Muscle of arm (tissue), 12 donors: ENCODE data around the gene CTSL. TPM values are rescaled to one million over a fixed set of nuclear protein-coding genes. Genes with fewer than 3 reads are reported as not detected.
"Not testable (repeated sequence)": the region's sequence is repeated elsewhere in the genome, so short reads cannot be mapped to it uniquely, and the experiment has no call there.

Experiments used
- DNase-seq: peaks from one replicate; pipeline ENCODE4 v3.0.0-alpha.2; 2013
- polyA plus RNA-seq, 12 donors: library from polyadenylated mRNA; unstranded; fragments of 120-200 nt; gene quantifications; one replicate each; pipeline ENCODE4 v1.2.1, GENCODE V29; 2013; ENCODE audit not compliant: insufficient read length in 12 of 12

CTSL gene
- polyA plus RNA-seq, 12 donors: 35.6 to 76.1 (median 47.0) TPM; not detected in 1

GRCh38 chr9:87751423-87751822 is 25.5 kb downstream of the CTSL start:
- no peak for DNase-seq

DNA sequence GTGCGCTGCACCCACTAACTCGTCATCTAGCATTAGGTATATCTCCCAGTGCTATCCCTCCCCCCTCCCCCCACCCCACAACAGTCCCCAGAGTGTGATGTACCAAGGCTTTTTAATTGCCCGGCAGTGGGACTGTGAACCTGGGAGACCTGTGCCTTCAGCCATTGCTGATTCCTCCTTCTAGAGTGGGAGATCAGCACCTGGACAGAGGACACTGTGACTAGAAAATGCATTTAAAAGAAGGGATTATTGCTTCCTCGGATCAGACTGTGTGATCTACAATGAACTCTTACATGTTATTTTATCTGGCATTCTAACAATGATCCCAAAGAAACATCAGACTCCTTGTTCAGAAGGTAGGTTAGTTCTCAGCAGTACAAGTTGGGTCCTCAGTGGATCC is 25.9 kb downstream of the CTSL start:
- DNase-seq: no peak

- no peak for DNase-seq
These were observed 27.4 kb downstream of the CTSL start for GRCh38 chr9:87753313-87753712.

DNA sequence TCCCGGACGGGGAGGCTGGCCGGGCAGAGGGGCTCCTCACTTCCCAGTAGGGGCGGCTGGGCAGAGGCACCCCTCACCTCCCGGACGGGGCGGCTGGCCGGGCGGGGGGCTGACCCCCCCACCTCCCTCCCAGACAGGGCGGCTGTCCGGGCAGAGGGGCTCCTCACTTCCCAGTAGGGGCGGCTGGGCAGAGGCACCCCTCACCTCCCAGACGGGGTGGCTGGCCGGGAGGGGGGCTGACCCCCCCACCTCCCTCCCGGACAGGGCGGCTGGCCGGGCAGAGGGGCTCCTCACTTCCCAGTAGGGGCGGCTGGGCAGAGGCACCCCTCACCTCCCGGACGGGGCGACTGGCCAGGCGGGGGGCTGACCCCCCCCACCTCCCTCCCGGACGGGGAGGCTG is 32.4 kb downstream of the CTSL start:
- not testable (repeated sequence) for DNase-seq

GRCh38 chr9:87759980-87760379 is 34.1 kb downstream of the CTSL start:
- DNase-seq: not testable (repeated sequence)

- no peak for DNase-seq
These were observed 34.6 kb downstream of the CTSL start for GRCh38 chr9:87760529-87760928.

DNA sequence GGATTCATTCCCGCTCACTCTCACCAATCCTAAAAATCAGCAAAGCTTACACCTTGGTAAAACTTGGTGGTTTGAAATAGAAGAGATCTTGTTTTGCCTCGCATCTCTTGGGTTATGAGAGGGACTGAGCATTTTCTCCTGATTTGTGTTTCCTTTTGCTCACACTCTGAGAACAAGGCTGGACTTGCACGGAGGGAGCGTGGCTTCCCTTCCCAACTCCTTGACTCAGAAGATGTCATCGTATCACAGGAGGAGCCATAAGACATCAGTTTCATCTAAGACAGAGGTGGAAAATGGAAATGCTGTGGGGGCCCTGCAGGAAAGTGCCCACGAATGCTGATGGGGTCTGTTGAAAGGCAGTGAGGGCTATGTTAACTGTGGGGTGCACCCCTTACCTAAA is 37.4 kb downstream of the CTSL start:
- no peak for DNase-seq

DNA sequence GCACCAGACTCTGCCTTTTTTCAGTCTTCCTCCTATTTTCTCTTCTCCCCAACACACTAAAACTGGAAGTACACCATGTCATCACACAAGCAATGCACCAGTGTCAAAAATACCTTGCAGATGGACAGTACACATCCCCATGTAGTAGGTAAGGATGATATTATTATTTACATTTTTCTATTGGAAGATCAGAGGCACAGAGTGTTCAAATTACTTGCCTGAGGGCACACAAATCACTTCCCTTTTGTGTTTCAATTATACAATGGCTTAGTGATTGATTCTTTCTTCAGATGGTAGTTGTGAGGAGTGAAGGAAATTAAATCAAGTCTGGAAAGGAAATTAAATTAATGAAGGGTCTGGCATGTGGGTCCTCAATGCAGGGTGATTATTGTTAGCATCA is 39.6 kb downstream of the CTSL start:
- no peak for DNase-seq

DNA sequence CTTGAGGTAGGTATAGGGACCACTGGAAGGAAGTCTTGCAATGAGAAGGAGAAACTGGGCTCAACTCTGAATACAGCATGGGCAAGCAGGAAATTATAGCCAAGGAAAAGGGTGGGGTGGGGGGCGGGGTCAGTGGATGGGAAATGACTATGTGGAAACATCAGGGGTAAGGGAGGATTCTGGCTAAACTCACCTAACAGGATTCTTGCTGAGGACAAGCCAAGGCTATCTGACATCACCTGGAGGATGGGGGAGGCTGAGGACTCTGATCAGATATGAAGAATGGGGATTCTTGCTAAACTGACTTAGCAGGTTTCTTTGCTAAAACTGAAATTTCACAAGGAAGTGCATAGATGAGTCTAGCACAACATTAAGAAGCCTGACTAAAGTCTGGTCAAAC is 40.8 kb downstream of the CTSL start:
- no peak for DNase-seq

GRCh38 chr9:87770616-87771315 is 44.8 kb downstream of the CTSL start:
- no peak for DNase-seq

DNA sequence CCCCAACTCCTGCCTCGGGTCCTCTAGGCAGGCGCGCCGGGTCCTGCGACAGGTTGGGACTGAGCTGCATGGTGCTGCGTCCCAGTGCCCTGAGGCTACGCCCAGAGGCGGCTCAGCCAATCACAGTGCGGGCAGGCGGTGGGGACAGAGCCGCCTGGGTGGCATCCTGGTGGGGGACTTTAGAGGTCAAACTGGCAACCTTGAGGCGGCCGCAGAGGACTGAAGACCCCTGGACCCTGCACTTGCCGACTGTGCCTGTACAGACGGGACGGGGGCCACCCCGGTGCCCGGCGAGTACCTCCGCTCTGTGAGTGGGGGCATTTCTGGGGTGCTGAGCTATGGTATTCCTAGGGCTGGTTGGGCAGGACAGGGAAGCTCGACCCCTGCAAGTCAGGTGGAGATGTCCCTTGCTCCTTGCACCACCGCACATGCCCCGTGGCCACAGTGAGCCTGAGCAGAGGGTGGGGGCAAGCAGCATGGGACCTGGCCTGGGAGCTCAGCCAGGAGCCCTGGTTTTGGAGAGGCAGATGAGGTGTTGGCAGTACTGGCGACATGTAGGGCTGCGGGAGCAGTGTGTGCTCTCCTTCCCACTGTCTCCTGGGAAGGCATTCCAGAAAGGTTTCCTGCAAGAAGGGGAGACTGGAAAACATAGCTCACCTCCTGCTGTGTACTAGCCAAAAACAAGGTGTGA is 45.5 kb downstream of the CTSL start:
- DNase-seq: no peak

DNA sequence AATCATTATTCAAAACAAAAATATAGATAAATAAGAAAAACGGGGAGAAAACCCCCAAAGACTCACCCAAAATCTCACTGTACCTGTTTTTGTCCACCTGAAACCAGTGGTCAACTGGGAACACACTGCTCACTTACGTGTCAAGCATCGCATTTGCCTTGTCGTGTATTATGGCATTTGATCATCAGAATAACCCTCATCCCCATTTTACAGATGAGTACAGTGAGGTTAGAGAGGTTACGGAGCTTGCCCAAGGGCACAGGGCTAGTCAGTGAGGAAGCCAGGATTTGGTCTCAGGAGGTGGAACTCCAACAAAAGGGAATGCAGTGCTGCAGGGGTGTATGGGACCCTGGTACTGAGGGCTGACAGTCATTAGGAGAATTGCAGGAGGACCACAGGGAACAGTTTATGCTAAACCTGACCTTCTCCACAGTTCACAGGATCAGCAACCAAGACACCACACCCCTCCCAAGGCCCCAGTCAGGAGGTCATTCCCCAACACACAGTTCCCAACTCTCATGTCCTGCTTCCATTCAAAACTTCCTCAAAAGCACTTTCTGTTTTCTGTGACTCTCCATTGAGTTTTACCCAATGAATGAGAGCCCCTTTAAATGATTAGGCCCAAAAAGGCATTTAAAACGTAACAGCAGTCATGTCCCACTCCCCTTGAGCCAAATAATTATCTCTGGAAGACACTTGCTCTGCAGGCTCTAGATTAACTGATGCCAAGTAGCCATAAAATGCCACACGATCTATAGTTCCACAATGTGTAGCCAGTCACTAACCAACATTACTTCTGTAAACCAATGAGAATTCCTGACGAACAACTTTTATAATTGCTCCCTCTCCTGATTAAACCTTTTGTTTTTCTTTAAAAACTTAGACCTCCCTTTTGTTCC is 50.8 kb downstream of the CTSL start:
- DNase-seq: no peak

- no peak for DNase-seq
These were observed 53.1 kb downstream of the CTSL start for GRCh38 chr9:87778996-87779395.

Other genes starting within 250 kb of the CTSL start
- gene DAPK1, start 228.3 kb upstream of the CTSL start, polyA plus RNA-seq: 10 to 100 TPM in 11 of 12 donors, not detected in 1; 16.4 to 38.0 (median 20.0) TPM
- gene SPATA31E1, start 156.8 kb downstream of the CTSL start, polyA plus RNA-seq: under 1 TPM in 1 of 12 donors, not detected in 11; 0.06 TPM
- under 1 TPM in 5 of 12 donors, not detected in 7; 0.07 to 0.70 (median 0.26) TPM for gene SPATA31C1, start 191.8 kb downstream of the CTSL start, polyA plus RNA-seq
- 1 to 10 TPM in 11 of 12 donors, not detected in 1; 5.0 to 9.2 (median 6.6) TPM for gene CDK20, start 248.4 kb downstream of the CTSL start, polyA plus RNA-seq